Chondrocyte (in vitro differentiated cells): ENCODE measurements around the gene RXRA. TPM values are rescaled to one million over a fixed set of nuclear protein-coding genes. Genes with fewer than 3 reads are reported as not detected.

ENCODE experiments used
- DNase-seq: peaks from one replicate; pipeline ENCODE4 v3.0.0; 2021; ENCODE audit warnings: mixed read lengths, low spot score
- H3K27ac Mint-ChIP-seq: one replicate; pipeline ENCODE4 v1.8.0; 2021; ENCODE audit warnings: mild to moderate bottlenecking, moderate library complexity, mixed read lengths; ENCODE audit not compliant: unreplicated experiment
- H3K27me3 Mint-ChIP-seq: 2 replicates; pipeline ENCODE4 v1.8.0; 2021; ENCODE audit warnings: low read depth, mixed read lengths
- H3K36me3 Mint-ChIP-seq: 2 replicates; pipeline ENCODE4 v1.8.0; 2021; ENCODE audit warnings: low read depth, mixed read lengths
- H3K4me1 Mint-ChIP-seq: 2 replicates; pipeline ENCODE4 v1.8.0; 2021; ENCODE audit warnings: low read depth, mild to moderate bottlenecking, mixed read lengths
- H3K4me3 Mint-ChIP-seq: one replicate; pipeline ENCODE4 v1.8.0; 2021; ENCODE audit warnings: mild to moderate bottlenecking, moderate library complexity, mixed read lengths; ENCODE audit not compliant: unreplicated experiment
- H3K9me3 Mint-ChIP-seq: 2 replicates; pipeline ENCODE4 v1.8.0; 2021; ENCODE audit warnings: low read depth, mixed read lengths
- long read RNA-seq: library from polyadenylated mRNA; stranded (forward); transcript quantifications from one replicate; pipeline ENCODE4 v2.0.0, GENCODE V29; 2021
- total RNA-seq: library from RNA; stranded (reverse); gene quantifications from 3 replicates; pipeline ENCODE4 v1.2.1, GENCODE V29; 2021
- TF ChIP-seq, protein P1 (sequence below): fragments of 200-600 bp; sonication (generic); IDR thresholded peaks from 2 replicates; pipeline ENCODE4 v1.5.0; 2021; ENCODE audit warnings: antibody characterized with exemption, mild to moderate bottlenecking, moderate library complexity

RXRA gene
- total RNA-seq = 27.3 to 28.2 TPM (median 27.9 TPM) in 3 replicates
- long read RNA-seq, transcript RXRA-202 (10 exons, 1,846 nt) = major isoform, 16 of 24 reads
- long read RNA-seq, partial matches to known transcripts = 4 of 24 reads
- long read RNA-seq, other reads (novel, unspliced or antisense) = 4 of 24 reads

- TF ChIP-seq, protein P1, sequence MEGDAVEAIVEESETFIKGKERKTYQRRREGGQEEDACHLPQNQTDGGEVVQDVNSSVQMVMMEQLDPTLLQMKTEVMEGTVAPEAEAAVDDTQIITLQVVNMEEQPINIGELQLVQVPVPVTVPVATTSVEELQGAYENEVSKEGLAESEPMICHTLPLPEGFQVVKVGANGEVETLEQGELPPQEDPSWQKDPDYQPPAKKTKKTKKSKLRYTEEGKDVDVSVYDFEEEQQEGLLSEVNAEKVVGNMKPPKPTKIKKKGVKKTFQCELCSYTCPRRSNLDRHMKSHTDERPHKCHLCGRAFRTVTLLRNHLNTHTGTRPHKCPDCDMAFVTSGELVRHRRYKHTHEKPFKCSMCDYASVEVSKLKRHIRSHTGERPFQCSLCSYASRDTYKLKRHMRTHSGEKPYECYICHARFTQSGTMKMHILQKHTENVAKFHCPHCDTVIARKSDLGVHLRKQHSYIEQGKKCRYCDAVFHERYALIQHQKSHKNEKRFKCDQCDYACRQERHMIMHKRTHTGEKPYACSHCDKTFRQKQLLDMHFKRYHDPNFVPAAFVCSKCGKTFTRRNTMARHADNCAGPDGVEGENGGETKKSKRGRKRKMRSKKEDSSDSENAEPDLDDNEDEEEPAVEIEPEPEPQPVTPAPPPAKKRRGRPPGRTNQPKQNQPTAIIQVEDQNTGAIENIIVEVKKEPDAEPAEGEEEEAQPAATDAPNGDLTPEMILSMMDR = peak; percentile 62
- Mint-ChIP-seq H3K9me3 (no peaks in the 10 kb centered on the region), H3K4me3 (peak within 1 kb of the TSS; percentile 81), H3K4me1 (peaks cover 59% of the 10 kb centered on the region), H3K36me3 (no peaks in the 10 kb centered on the region), H3K27me3 (no peaks in the 10 kb centered on the region), H3K27ac (peak within 1 kb of the TSS; percentile 85)
- DNase-seq = no peak
Observed at GRCh38 chr9:134325813-134326723, at the start of gene RXRA. Gene RXRA (plus strand): TSS chr9:134326455. CDS start chr9:134326632, 177 bp downstream.

GRCh38 chr9:134278286-134278685 is 48.0 kb upstream of the RXRA start:
- no peaks in the 10 kb centered on the region for H3K9me3 Mint-ChIP-seq
- DNase-seq = no peak
- H3K4me1 Mint-ChIP-seq = no peaks in the 10 kb centered on the region
- TF ChIP-seq, protein P1 = no peak
- peaks cover 25% of the 10 kb centered on the region for H3K27me3 Mint-ChIP-seq
- no peak overlapping the region for H3K4me3 Mint-ChIP-seq
- H3K27ac Mint-ChIP-seq = no peak overlapping the region
- no peaks in the 10 kb centered on the region for H3K36me3 Mint-ChIP-seq

DNA sequence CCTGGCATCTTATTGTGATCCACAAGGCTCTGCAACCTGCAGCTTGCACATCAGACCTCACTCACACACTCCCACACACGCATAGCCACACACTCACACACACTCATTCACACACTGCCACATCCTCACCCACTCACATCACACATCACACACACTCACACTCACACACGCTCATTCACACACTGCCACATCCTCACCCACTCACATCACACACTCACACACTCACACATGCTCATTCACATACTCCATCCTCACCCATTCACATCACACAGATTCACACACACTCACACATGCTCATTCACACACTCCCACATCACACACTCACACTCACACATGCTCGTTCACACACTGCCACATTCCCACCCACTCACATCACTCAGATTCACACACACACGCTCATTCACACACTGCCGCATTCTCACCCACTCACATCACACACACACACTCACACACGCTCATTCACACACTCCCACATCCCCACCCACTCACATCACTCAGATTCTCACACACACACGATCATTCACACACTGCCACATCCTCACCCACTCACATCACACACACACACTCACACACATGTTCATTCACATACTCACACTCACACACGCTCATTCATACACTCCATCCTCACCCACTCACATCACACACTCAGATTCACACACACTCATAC is 47.1 kb upstream of the RXRA start:
- H3K36me3 Mint-ChIP-seq = no peaks in the 10 kb centered on the region
- no peak overlapping the region for H3K27ac Mint-ChIP-seq
- H3K4me3 Mint-ChIP-seq = no peak overlapping the region
- TF ChIP-seq, protein P1 = no peak
- no peak for DNase-seq
- peaks cover 20% of the 10 kb centered on the region for H3K27me3 Mint-ChIP-seq
- no peaks in the 10 kb centered on the region for H3K9me3 Mint-ChIP-seq
- H3K4me1 Mint-ChIP-seq = no peaks in the 10 kb centered on the region

DNA sequence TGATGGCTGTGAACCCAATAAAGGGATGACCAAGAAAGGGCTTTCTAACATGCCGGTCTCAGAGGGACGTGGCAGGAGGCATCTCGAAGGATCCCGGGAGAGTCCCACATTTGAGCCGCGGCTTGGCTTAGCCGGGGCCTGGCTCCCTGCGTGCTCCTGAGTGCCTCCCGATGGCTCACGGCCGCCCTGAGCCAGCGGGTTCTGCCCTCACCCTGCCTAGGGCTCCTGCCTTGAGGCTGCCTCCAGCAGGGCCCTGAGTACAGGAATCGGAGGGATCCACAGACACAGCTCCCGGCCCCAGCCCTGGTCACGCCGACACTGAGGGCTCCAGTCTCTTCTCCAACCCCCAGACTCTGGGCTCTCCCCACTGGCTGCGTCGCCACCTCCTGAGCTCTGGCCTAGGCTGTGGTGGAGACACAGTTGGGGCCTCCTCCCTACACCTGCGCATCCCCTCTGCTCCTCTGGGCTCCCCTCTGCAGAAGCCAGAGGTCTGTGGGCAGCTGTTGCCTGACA is 44.1 kb upstream of the RXRA start:
- Mint-ChIP-seq H3K4me3 (no peak overlapping the region), H3K36me3 (no peaks in the 10 kb centered on the region), H3K9me3 (no peaks in the 10 kb centered on the region), H3K27ac (no peak overlapping the region), H3K27me3 (peaks cover 13% of the 10 kb centered on the region), H3K4me1 (no peaks in the 10 kb centered on the region)
- no peak for DNase-seq
- TF ChIP-seq, protein P1 = no peak

DNA sequence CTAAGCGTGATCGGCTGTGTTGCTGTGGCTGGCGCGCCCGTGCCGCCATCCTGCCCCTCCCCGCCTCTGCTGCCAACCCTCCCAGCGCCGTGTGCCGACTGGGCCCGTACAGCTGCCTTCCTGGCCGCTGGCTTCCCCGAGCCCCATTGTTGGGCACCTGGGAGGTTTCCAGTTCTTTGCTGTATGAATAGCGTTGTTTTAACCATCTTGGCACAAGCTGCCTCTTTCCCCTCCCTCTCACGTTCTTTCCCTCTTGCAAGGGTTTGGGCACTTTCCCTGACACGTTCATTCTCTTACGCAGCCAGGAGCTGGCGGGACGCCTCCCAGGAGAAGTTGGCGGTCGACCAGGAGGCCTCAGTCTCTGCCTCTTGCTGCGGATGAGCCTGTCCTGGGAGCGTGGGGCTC is 43.1 kb upstream of the RXRA start:
- Mint-ChIP-seq H3K4me1 (no peaks in the 10 kb centered on the region), H3K27ac (no peak overlapping the region), H3K36me3 (no peaks in the 10 kb centered on the region), H3K4me3 (no peak overlapping the region), H3K9me3 (no peaks in the 10 kb centered on the region), H3K27me3 (peaks cover 11% of the 10 kb centered on the region)
- no peak for DNase-seq
- TF ChIP-seq, protein P1 = no peak
